K562 (cell line): Measurements from ENCODE around the gene TMEM19. TPM values are rescaled to one million over a fixed set of nuclear protein-coding genes. Genes with fewer than 3 reads are reported as not detected.
A peak's percentile ranks its signal among the peaks of the same experiment; 100 is the strongest.

Experiments used
- ATAC-seq: fragments of 200-7000 bp; cut with Tn5 transposase; 3 replicates; pipeline ENCODE4 v1.9.1; 2020; ENCODE audit warnings: moderate library complexity
- BruUV-seq: library from RNA; stranded (reverse); fragments of 400-500 nt; replicated peaks from 2 replicates; lab custom pipeline; 2021; lab: Mats Ljungman, UMichigan
- CTCF ChIA-PET: fragments of 300-600 bp; formaldehyde crosslinking; extraction: SDS; loops from one replicate; lab custom pipeline; 2021; ENCODE audit warnings: low intra/inter-chr PET ratio; lab: Yijun Ruan, JAX
- POLR2A ChIA-PET: fragments of 300-600, 350-650 bp; sonication (Branson Sonifier 250); formaldehyde crosslinking; extraction: SDS; loops from one replicate; lab custom pipeline; 2021; ENCODE audit warnings: antibody characterized with exemption, inconsistent platforms; lab: Yijun Ruan, JAX
- DNase-seq, 4 experiments: peaks; one replicate each; pipeline versions ENCODE4 v3.0.0 to v3.0.0-alpha.2; 2011 to 2018; ENCODE audit warnings: low spot score in 3 of 4, mixed read lengths in 3 of 4; ENCODE audit errors: extremely low read depth in 1 of 4
- FAIRE-seq: peaks from 2 replicates; lab custom pipeline; 2011; peaks lifted over from hg19 to GRCh38; lab: Jason Lieb, UNC
- H2AFZ ChIP-seq: 2 replicates; pipeline ENCODE4 v1.6.0; 2011; ENCODE audit warnings: low read depth, low read length, control low read depth, inconsistent platforms
- H3K27ac ChIP-seq: fragments of 200-600 bp; 3 replicates; pipeline ENCODE4 v1.8.0; 2011; ENCODE audit warnings: low read depth, mild to moderate bottlenecking, control low read depth, inconsistent platforms, low read length, moderate library complexity, mixed read lengths; ENCODE audit errors: extremely low read depth
- H3K27me3 ChIP-seq, 2 experiments: fragments of 300-600 bp in 1 of 2; 2 replicates in 1 of 2; 3 replicates in 1 of 2; pipeline versions ENCODE4 v1.6.0 to v1.8.0; 2011; ENCODE audit warnings: inconsistent platforms in 2 of 2, low read length in 2 of 2, mild to moderate bottlenecking in 1 of 2, mixed read lengths in 1 of 2, moderate library complexity in 1 of 2; ENCODE audit not compliant: control insufficient read depth in 2 of 2, insufficient read depth in 2 of 2
- H3K36me3 ChIP-seq: fragments of 300-600 bp; 3 replicates; pipeline ENCODE4 v1.8.0; 2011; ENCODE audit warnings: mild to moderate bottlenecking, low read length, inconsistent platforms; ENCODE audit not compliant: control insufficient read depth, insufficient read depth
- H3K4me1 ChIP-seq, 2 experiments: fragments of 200-600 bp in 1 of 2; replicated peaks in 1 of 2; 2 replicates in 1 of 2; 3 replicates in 1 of 2; pipeline versions ENCODE4 v1.5.1 to v1.8.0; 2011; ENCODE audit warnings: inconsistent platforms in 2 of 2, low read length in 2 of 2, mild to moderate bottlenecking in 1 of 2, mixed read lengths in 1 of 2, moderate library complexity in 1 of 2; ENCODE audit not compliant: control insufficient read depth in 2 of 2, insufficient read depth in 2 of 2
- H3K4me2 ChIP-seq: 2 replicates; pipeline ENCODE4 v1.6.1; 2011; ENCODE audit warnings: low read length, control low read depth, inconsistent platforms, mixed read lengths; ENCODE audit not compliant: insufficient read depth
- H3K4me3 ChIP-seq: fragments of 200-600 bp; sonication (generic), shearing (Covaris generic); 2 replicates; pipeline ENCODE4 v1.5.1; 2016; ENCODE audit warnings: control low read depth, inconsistent platforms
- H3K79me2 ChIP-seq: fragments of 200-600 bp; 3 replicates; pipeline ENCODE4 v1.8.0; 2011; ENCODE audit warnings: low read length, inconsistent platforms; ENCODE audit not compliant: control insufficient read depth, insufficient read depth
- H3K9ac ChIP-seq, 2 experiments: 2 replicates each; pipeline versions ENCODE4 v1.6.0 to v1.6.1; 2011; ENCODE audit warnings: low read depth in 2 of 2, low read length in 2 of 2, control low read depth in 1 of 2, inconsistent platforms in 1 of 2, mild to moderate bottlenecking in 1 of 2, mixed read lengths in 1 of 2; ENCODE audit not compliant: insufficient read depth in 1 of 2
- H3K9me1 ChIP-seq: one replicate; pipeline ENCODE4 v1.6.0; 2011; ENCODE audit warnings: inconsistent platforms, mild to moderate bottlenecking, low read length, moderate library complexity; ENCODE audit not compliant: control insufficient read depth, insufficient read depth
- H3K9me3 ChIP-seq: replicated peaks from 2 replicates; pipeline ENCODE4 v1.5.1; 2011; ENCODE audit warnings: low read depth, low read length, inconsistent platforms; ENCODE audit not compliant: control insufficient read depth, insufficient read depth
- H4K20me1 ChIP-seq: replicated peaks from 2 replicates; pipeline ENCODE4 v1.6.1; 2011; ENCODE audit warnings: low read length, inconsistent platforms, mixed read lengths; ENCODE audit not compliant: control insufficient read depth, insufficient read depth
- BDP1 ChIP-seq: IDR thresholded peaks from 3 replicates; pipeline ENCODE4 v1.6.1; 2011; ENCODE audit not compliant: insufficient read length, insufficient read depth
- BMI1 ChIP-seq: fragments of 150-350 bp; IDR thresholded peaks from 2 replicates; pipeline ENCODE4 v1.6.1; 2014; ENCODE audit warnings: low read length
- E2F4 ChIP-seq: sonication (generic); formaldehyde crosslinking; IDR thresholded peaks from 2 replicates; pipeline ENCODE4 v1.8.0; 2022; ENCODE audit warnings: mild to moderate bottlenecking, low read depth, missing genetic modification reagents
- ILF3 ChIP-seq: fragments of 450-650 bp; IDR thresholded peaks from 2 replicates; pipeline ENCODE4 v1.6.1; 2018; ENCODE audit warnings: antibody characterized with exemption, mild to moderate bottlenecking, moderate library complexity, borderline replicate concordance
- THRAP3 ChIP-seq: fragments of 450-650 bp; IDR thresholded peaks from 2 replicates; pipeline ENCODE4 v1.6.1; 2016; ENCODE audit warnings: mild to moderate bottlenecking, inconsistent platforms, borderline replicate concordance
- in situ Hi-C: fragments of 300-500 bp; cut with MboI; formaldehyde crosslinking; loops from 4 replicates; pipeline ENCODE4 v1.15.0; 2018; ENCODE audit warnings: inconsistent platforms, mixed read lengths
- intact Hi-C: fragments of 100-400 bp; cut with micrococcal nuclease; formaldehyde crosslinking; loops from 2 replicates; pipeline ENCODE4 v1.14.2; 2022
- polyA plus RNA-seq, 8 experiments: library from polyadenylated mRNA; depleted of rRNA in 4 of 8; stranded (reverse) in 5 of 8; unstranded in 3 of 8; fragments of >200 nt; fragmentation: Nextera tagmentation in 2 of 8; fragmentation: Illumina TruSeq in 1 of 8; extraction: Ambion mirVana in 2 of 8; extraction: Trizol in 1 of 8; gene quantifications; 2 replicates each; pipeline versions ENCODE4 v1.2.1 to v1.2.3, GENCODE V29; 2011 to 2014; ENCODE audit warnings: inconsistent platforms in 1 of 8, missing spikeins in 1 of 8
- total RNA-seq, 7 experiments: library from RNA; depleted of rRNA in 6 of 7; stranded (reverse); fragments of >200 nt in 6 of 7; fragmentation: Illumina TruSeq in 2 of 7; extraction: Trizol in 2 of 7; gene quantifications; 2 replicates each; pipeline versions ENCODE4 v1.2.1 to v1.2.3, GENCODE V29; 2011 to 2021; ENCODE audit warnings: low replicate concordance in 1 of 7

The TMEM19 gene
- total and polyA plus RNA-seq, 9 of the 15 experiments (the other 6 are each of a cell fraction or from before 2014, with no cell fraction given): 8.2 to 24.2 (median 17.2) TPM

GRCh38 chr12:71718611-71719010 lies 32.7 kb downstream of the TMEM19 start:
- no peak for TF ChIP-seq ILF3
- no peak for TF ChIP-seq E2F4 (CRISPR knock-in tag)
- no peak for TF ChIP-seq THRAP3
- TF ChIP-seq BDP1: no peak
- no peak for TF ChIP-seq BMI1
- peak overlapping the region; percentile 11; the same call in 1 of the 2 replicates for H2AFZ ChIP-seq
- H3K79me2 ChIP-seq: no peaks in the 10 kb centered on the region
- H3K36me3 ChIP-seq: no peaks in the 10 kb centered on the region
- H4K20me1 ChIP-seq: no peaks in the 10 kb centered on the region
- no peak overlapping the region for H3K4me3 ChIP-seq
- no peak for DNase-seq
- H3K9me3 ChIP-seq: no peaks in the 10 kb centered on the region
- no TSS peak for BruUV-seq
- in situ Hi-C loops: no loop called here
- H3K27me3 ChIP-seq: no peaks in the 10 kb centered on the region
- no peak overlapping the region for H3K27ac ChIP-seq
- H3K4me2 ChIP-seq: no peak overlapping the region
- no peak for ATAC-seq
- no peak overlapping the region for H3K9ac ChIP-seq
- no peaks in the 10 kb centered on the region for H3K9me1 ChIP-seq
- peaks cover 0 to 9% of the 10 kb centered on the region in 2 experiments; a peak in 2 of 5 replicates for H3K4me1 ChIP-seq
- ChIA-PET CTCF (no interaction called here), POLR2A (interaction anchor here (1.1 kb wide), 1 partner anchor 11 kb away, joined by 3 read pairs; no protein-coding TSS in a partner anchor)
- FAIRE-seq: no peak
- intact Hi-C loops: no loop called here
